ENCODE measurements around the gene PGAP3. TPM values are rescaled to one million over a fixed set of nuclear protein-coding genes. Genes with fewer than 3 reads are reported as not detected.
"Not testable (repeated sequence)": the region's sequence is repeated elsewhere in the genome, so short reads cannot be mapped to it uniquely, and the experiment has no call there.

The PGAP3 gene
- total and polyA plus RNA-seq, 4 donors = 9.7 to 30.4 (median 25.9) TPM

DNA sequence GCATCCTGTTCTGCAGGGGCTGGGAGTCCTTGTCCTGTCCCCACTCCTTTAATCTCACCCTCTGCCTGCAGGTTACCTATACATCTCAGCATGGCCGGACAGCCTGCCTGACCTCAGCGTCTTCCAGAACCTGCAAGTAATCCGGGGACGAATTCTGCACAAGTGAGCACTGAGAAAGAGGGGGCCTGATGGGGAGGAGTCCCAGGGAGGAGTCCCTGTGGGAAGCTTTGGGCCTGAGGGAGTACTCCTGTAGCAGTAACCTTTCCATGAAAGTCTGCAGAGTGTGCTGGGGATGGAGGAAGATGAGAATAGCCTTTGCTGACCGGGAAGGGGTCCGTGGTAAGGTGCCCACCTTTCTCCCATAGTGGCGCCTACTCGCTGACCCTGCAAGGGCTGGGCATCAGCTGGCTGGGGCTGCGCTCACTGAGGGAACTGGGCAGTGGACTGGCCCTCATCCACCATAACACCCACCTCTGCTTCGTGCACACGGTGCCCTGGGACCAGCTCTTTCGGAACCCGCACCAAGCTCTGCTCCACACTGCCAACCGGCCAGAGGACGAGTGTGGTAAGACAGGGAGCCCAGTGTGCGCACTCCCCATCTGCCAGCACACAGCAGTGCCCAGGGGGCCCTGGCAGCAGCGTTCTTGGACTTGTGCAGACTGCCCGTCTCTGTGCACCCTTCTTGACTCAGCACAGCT is 27.7 kb upstream of the PGAP3 start:
- no peaks in the 10 kb centered on the region for H3K27me3 ChIP-seq (ENCODE audit: control insufficient read depth, insufficient read depth, low read length)
- no peak overlapping the region for H3K4me3 ChIP-seq (ENCODE audit: low read depth, low read length)
- H3K4me1 ChIP-seq (ENCODE audit: control insufficient read depth, insufficient read depth, low read length) = no peaks in the 10 kb centered on the region
- no peaks in the 10 kb centered on the region for H3K9me3 ChIP-seq (ENCODE audit: control insufficient read depth, insufficient read depth, low read length)
- DNase-seq (ENCODE audit: low read depth in 4 of 6, low spot score in 6 of 6) = no peak
- 95% methylated on average over 18 of the region's 18 CpGs for WGBS (ENCODE audit: insufficient coverage)
- H3K36me3 ChIP-seq (ENCODE audit: control insufficient read depth, insufficient read depth, low read length) = peaks cover 42% of the 10 kb centered on the region
- no peak overlapping the region for H3K27ac ChIP-seq (ENCODE audit: low read depth, low read length)

DNA sequence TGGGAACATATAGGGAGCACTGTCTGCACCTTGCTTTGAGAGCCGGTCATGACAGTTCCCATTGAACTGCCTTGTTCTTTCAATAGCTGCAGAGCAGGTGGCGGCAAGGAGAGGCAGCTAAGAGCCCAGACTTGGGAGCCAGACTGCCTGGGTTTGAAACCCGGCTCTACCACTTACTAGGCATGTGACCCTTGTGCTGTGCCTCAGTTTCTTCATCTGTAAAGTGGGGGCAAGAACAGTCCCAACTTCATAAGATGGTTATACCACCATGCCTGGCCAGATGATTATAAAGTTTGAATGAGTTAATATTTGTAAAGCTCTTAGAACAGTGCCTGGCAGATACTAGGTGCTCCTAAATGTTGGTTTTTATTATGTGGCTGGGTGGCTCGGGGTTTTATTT is 26.4 kb upstream of the PGAP3 start:
- H3K9me3 ChIP-seq (ENCODE audit: control insufficient read depth, insufficient read depth, low read length) = no peaks in the 10 kb centered on the region
- no peak for DNase-seq (ENCODE audit: low read depth in 4 of 6, low spot score in 6 of 6)
- WGBS (ENCODE audit: insufficient coverage) = 91% methylated on average over 3 of the region's 4 CpGs
- no peaks in the 10 kb centered on the region for H3K4me1 ChIP-seq (ENCODE audit: control insufficient read depth, insufficient read depth, low read length)
- H3K36me3 ChIP-seq (ENCODE audit: control insufficient read depth, insufficient read depth, low read length) = peaks cover 48% of the 10 kb centered on the region
- H3K27me3 ChIP-seq (ENCODE audit: control insufficient read depth, insufficient read depth, low read length) = no peaks in the 10 kb centered on the region
- no peak overlapping the region for H3K4me3 ChIP-seq (ENCODE audit: low read depth, low read length)
- H3K27ac ChIP-seq (ENCODE audit: low read depth, low read length) = no peak overlapping the region

DNA sequence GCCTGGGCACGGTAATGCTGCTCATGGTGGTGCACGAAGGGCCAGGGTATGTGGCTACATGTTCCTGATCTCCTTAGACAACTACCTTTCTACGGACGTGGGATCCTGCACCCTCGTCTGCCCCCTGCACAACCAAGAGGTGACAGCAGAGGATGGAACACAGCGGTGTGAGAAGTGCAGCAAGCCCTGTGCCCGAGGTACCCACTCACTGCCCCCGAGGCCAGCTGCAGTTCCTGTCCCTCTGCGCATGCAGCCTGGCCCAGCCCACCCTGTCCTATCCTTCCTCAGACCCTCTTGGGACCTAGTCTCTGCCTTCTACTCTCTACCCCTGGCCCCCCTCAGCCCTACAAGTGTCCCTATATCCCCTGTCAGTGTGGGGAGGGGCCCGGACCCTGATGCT is 24.0 kb upstream of the PGAP3 start:
- Histone ChIP-seq H3K4me3 (ENCODE audit: low read depth, low read length) (no peak overlapping the region), H3K4me1 (ENCODE audit: control insufficient read depth, insufficient read depth, low read length) (peaks cover 4% of the 10 kb centered on the region), H3K9me3 (ENCODE audit: control insufficient read depth, insufficient read depth, low read length) (no peaks in the 10 kb centered on the region), H3K27me3 (ENCODE audit: control insufficient read depth, insufficient read depth, low read length) (no peaks in the 10 kb centered on the region), H3K36me3 (ENCODE audit: control insufficient read depth, insufficient read depth, low read length) (peaks cover 60% of the 10 kb centered on the region), H3K27ac (ENCODE audit: low read depth, low read length) (no peak overlapping the region)
- DNase-seq (ENCODE audit: low read depth in 4 of 6, low spot score in 6 of 6) = no peak
- WGBS (ENCODE audit: insufficient coverage) = 93% methylated on average over 9 of the region's 10 CpGs

DNA sequence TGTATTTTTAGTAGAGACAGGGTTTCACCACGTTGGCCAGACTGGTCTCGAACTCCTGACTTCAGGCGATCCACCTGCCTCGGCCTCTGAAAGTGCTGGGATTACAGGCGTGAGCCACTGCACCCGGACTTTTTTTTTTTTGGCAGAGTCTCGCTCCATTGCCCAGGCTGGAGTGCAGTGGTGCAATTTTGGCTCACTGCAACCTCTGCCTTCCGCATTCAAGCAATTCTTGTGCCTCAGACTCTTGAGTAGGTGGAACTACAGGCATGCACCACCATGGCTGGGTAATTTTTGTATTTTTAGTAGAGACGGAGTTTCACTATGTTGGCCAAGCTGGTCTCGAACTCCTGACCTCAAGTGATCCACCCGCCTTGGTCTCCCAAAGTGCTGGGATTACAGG is 23.2 kb upstream of the PGAP3 start:
- not testable (repeated sequence) for H3K9me3 ChIP-seq (ENCODE audit: control insufficient read depth, insufficient read depth, low read length); DNase-seq (ENCODE audit: low read depth in 4 of 6, low spot score in 6 of 6); H3K27me3 ChIP-seq (ENCODE audit: control insufficient read depth, insufficient read depth, low read length); H3K4me3 ChIP-seq (ENCODE audit: low read depth, low read length); H3K27ac ChIP-seq (ENCODE audit: low read depth, low read length)
- WGBS (ENCODE audit: insufficient coverage) = 93% methylated on average over 10 of the region's 11 CpGs
- H3K36me3 ChIP-seq (ENCODE audit: control insufficient read depth, insufficient read depth, low read length) = peaks cover 54% of the 10 kb centered on the region
- H3K4me1 ChIP-seq (ENCODE audit: control insufficient read depth, insufficient read depth, low read length) = peaks cover 12% of the 10 kb centered on the region

DNA sequence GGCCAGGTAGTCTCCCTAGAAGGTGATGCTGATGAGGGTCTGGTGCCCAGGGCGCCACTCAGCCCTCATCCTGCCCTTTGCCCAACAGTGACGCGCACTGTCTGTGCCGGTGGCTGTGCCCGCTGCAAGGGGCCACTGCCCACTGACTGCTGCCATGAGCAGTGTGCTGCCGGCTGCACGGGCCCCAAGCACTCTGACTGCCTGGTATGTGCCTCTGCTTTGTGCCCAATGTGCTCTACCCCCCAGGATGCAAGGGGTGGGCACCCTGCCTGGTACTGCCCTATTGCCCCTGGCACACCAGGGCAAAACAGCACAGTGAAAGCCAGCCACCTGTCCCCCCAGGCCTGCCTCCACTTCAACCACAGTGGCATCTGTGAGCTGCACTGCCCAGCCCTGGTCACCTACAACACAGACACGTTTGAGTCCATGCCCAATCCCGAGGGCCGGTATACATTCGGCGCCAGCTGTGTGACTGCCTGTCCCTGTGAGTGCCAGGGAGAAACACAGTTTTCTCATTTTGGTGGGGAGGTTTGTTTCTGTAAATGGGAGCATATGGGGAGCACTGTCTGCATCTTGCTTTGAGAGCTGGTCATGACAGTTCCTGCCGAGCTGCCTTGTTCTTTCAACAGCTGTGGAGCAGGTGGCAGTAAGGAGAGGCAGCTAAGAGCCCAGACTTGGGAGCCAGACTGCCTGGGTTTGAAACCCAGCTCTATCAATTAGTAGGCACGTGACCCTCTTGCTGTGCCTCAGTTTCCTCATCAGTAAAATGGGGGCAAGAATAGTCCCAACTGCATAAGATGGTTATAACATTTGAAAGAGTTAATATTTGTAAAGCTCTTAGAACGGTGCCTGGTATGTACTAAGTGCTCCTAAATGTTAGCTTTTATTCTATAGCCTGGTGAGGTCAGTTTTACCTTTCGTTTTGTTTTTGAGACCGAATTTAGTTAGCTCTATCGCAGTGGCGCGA is 22.4 kb upstream of the PGAP3 start:
- Histone ChIP-seq H3K4me3 (ENCODE audit: low read depth, low read length) (no peak overlapping the region), H3K9me3 (ENCODE audit: control insufficient read depth, insufficient read depth, low read length) (no peaks in the 10 kb centered on the region), H3K36me3 (ENCODE audit: control insufficient read depth, insufficient read depth, low read length) (peaks cover 52% of the 10 kb centered on the region), H3K27me3 (ENCODE audit: control insufficient read depth, insufficient read depth, low read length) (no peaks in the 10 kb centered on the region), H3K27ac (ENCODE audit: low read depth, low read length) (no peak overlapping the region), H3K4me1 (ENCODE audit: control insufficient read depth, insufficient read depth, low read length) (peaks cover 19% of the 10 kb centered on the region)
- no peak for DNase-seq (ENCODE audit: low read depth in 4 of 6, low spot score in 6 of 6)
- WGBS (ENCODE audit: insufficient coverage) = 93% methylated on average over 19 of the region's 20 CpGs

DNA sequence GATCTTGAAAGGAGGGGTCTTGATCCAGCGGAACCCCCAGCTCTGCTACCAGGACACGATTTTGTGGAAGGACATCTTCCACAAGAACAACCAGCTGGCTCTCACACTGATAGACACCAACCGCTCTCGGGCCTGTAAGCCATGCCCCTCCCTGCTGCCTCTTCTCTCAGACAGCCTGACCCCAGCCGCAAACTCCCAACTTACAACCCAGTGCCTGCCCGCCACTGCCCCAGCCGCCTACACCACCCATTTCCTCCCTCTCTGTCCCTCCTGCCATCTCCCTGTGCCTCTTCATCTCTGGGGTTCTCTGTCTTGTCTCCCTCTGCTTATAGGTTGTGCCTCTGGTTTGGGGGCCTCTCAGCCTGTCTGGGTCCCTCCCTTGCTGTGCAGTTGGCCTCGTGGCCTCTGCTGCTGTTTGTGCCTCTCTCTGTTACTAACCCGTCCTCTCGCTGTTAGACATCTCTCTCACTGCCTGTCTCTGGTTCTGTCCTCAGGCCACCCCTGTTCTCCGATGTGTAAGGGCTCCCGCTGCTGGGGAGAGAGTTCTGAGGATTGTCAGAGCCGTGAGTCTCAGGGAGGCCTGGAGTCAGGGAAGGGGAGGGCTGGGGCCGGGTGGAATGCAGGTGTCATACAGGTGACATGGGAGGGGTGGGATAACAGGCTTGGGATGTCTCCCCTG is 21.6 kb upstream of the PGAP3 start:
- no peaks in the 10 kb centered on the region for H3K27me3 ChIP-seq (ENCODE audit: control insufficient read depth, insufficient read depth, low read length)
- peaks cover 51% of the 10 kb centered on the region for H3K36me3 ChIP-seq (ENCODE audit: control insufficient read depth, insufficient read depth, low read length)
- WGBS (ENCODE audit: insufficient coverage) = 91% methylated on average over 14 of the region's 14 CpGs
- no peaks in the 10 kb centered on the region for H3K9me3 ChIP-seq (ENCODE audit: control insufficient read depth, insufficient read depth, low read length)
- H3K4me1 ChIP-seq (ENCODE audit: control insufficient read depth, insufficient read depth, low read length) = peaks cover 27% of the 10 kb centered on the region
- DNase-seq (ENCODE audit: low read depth in 4 of 6, low spot score in 6 of 6) = no peak
- H3K27ac ChIP-seq (ENCODE audit: low read depth, low read length) = no peak overlapping the region
- no peak overlapping the region for H3K4me3 ChIP-seq (ENCODE audit: low read depth, low read length)

DNA sequence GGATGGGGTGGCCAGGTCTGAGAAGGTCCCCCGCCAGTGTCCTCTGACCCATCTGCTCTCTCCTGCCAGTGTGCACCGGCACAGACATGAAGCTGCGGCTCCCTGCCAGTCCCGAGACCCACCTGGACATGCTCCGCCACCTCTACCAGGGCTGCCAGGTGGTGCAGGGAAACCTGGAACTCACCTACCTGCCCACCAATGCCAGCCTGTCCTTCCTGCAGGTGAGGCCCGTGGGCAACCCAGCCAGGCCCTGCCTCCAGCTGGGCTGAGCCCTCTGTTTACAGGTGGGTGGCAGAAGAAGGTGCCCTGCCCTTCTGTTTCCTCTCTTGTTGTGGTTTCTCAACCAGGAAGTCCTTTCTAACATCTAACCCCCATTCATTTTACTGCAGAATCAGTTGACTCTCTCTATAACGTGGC is 19.1 kb upstream of the PGAP3 start:
- no peak for DNase-seq (ENCODE audit: low read depth in 4 of 6, low spot score in 6 of 6)
- H3K27ac ChIP-seq (ENCODE audit: low read depth, low read length) = no peak overlapping the region

DNA sequence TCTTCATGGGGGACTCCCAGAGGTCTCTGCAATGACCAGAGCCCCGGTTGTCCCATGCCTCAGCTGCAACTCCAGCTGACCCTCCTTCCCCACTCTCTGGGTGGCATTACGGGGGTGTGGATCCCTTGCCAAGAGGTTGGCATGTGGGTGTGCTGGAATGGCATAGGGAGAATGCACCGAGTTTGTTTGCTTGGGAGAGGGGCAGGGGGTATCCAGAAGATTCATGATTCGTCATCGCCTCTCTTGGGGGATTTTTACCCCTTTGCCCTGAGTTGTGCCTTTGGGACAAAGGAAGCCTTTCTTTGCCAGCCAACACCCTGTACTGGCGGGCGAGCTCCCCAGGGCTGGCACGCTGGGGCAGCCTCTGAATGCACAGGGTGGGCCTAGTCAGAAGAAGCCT is 18.5 kb upstream of the PGAP3 start:
- Histone ChIP-seq H3K4me3 (ENCODE audit: low read depth, low read length) (no peak overlapping the region), H3K9me3 (ENCODE audit: control insufficient read depth, insufficient read depth, low read length) (no peaks in the 10 kb centered on the region), H3K27ac (ENCODE audit: low read depth, low read length) (peak overlapping the region; percentile 80), H3K4me1 (ENCODE audit: control insufficient read depth, insufficient read depth, low read length) (peaks cover 45% of the 10 kb centered on the region), H3K36me3 (ENCODE audit: control insufficient read depth, insufficient read depth, low read length) (peaks cover 47% of the 10 kb centered on the region), H3K27me3 (ENCODE audit: control insufficient read depth, insufficient read depth, low read length) (no peaks in the 10 kb centered on the region)
- peak in 1 of 6 donors; percentile 27 for DNase-seq (ENCODE audit: low read depth in 4 of 6, low spot score in 6 of 6)
- WGBS (ENCODE audit: insufficient coverage) = 78% methylated on average over 5 of the region's 8 CpGs

More for the DNA sequence above, 19.1 kb upstream of the PGAP3 start:
- H3K4me3 ChIP-seq (ENCODE audit: low read depth, low read length) = no peak overlapping the region
- H3K9me3 ChIP-seq (ENCODE audit: control insufficient read depth, insufficient read depth, low read length) = no peaks in the 10 kb centered on the region
- H3K27me3 ChIP-seq (ENCODE audit: control insufficient read depth, insufficient read depth, low read length) = no peaks in the 10 kb centered on the region
- WGBS (ENCODE audit: insufficient coverage) = 81% methylated on average over 7 of the region's 7 CpGs
- H3K4me1 ChIP-seq (ENCODE audit: control insufficient read depth, insufficient read depth, low read length) = peaks cover 40% of the 10 kb centered on the region
- peaks cover 49% of the 10 kb centered on the region for H3K36me3 ChIP-seq (ENCODE audit: control insufficient read depth, insufficient read depth, low read length)

DNA sequence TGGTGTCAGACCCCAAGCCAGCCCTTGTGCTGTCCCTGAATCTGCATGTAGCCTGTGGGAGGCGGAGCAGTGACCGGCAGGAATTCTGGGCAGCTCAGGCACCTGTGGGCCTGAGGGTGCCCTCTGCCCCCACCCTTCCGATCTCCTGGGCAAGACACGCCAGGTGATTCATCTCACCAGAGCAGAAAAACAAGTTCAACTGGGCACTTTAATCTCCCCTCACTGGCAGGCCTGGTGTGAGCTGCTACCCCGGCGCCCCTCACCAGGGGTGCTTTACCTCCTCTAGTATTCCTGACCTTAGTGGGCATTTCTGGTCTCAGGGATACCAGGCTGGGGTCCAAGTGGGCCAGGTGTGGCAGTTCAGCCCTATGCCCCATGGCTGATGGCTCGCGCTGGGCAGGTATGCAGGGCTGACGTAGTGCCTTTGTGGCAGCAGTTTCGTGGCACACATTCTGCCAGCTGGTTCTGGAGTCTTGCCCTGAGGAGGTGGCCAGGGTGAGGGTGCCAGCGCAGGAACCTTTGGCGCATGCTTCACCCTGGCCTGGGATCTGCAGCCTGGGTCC is 18.0 kb upstream of the PGAP3 start:
- peak overlapping the region; percentile 80 for H3K27ac ChIP-seq (ENCODE audit: low read depth, low read length)
- H3K36me3 ChIP-seq (ENCODE audit: control insufficient read depth, insufficient read depth, low read length) = peaks cover 47% of the 10 kb centered on the region
- DNase-seq (ENCODE audit: low read depth in 4 of 6, low spot score in 6 of 6) = no peak
- H3K4me3 ChIP-seq (ENCODE audit: low read depth, low read length) = no peak overlapping the region
- peaks cover 50% of the 10 kb centered on the region for H3K4me1 ChIP-seq (ENCODE audit: control insufficient read depth, insufficient read depth, low read length)
- H3K27me3 ChIP-seq (ENCODE audit: control insufficient read depth, insufficient read depth, low read length) = peaks cover 5% of the 10 kb centered on the region
- H3K9me3 ChIP-seq (ENCODE audit: control insufficient read depth, insufficient read depth, low read length) = no peaks in the 10 kb centered on the region
- 77% methylated on average over 12 of the region's 12 CpGs for WGBS (ENCODE audit: insufficient coverage)

Measured in spinal cord (tissue), 10 donors.